COLO668 (cell line): Measurements from ENCODE around the gene CKAP5.
"Not testable (repeated sequence)": the region's sequence is repeated elsewhere in the genome, so short reads cannot be mapped to it uniquely, and the experiment has no call there.

Experiments
- DNase-seq: peaks from one replicate; lab custom pipeline; 2025; ENCODE audit not compliant: unreplicated experiment; lab: John Stamatoyannopoulos, UW

CKAP5 gene

DNA sequence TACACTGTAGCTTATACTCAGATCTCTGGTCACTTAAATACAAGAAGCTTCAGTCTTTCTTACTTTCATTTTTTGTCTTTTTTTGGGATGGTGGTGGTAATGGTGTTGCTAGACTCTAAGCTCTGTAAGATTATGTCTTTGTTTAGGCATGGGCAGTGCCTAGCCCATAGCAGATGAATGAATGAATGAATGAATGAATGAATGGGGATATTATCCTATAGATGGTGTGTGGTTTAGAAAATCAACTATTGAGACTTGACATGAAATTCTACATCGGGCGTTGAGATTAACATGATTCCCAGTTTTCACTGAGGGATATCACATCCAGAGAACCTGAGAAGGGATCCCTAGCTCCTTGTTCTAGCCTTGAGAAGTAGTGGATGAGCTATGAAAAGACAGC lies 9.8 kb upstream of the CKAP5 start:
- DNase-seq = no peak

GRCh38 chr11:46855167-46855566 lies 9.1 kb upstream of the CKAP5 start:
- DNase-seq = no peak

DNA sequence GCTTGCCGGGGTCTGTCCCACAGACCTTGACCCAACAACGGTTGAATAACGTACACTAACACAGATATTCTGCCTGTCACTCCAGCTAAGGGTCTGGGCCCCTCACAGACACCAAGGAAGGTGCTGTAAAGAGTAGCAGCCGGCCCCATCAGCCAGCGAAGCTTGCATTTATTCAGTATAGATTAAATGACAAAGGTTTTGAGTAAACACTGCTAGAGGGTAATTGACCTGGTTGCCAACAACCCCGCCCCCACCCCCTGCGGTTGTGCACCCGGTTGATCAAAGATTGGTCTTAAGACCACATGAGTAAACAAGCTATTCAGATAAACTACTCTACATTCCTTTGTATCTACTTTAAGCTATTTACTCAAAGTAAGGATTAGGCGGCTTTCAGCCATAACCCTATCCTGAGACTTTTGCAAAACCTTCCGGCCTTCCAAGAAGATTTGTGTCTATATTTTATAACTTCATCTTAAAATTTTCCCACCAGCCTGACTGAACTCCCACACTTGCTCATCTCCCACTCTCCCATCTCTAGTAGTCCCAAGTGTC lies 4.8 kb upstream of the CKAP5 start:
- DNase-seq = no peak

DNA sequence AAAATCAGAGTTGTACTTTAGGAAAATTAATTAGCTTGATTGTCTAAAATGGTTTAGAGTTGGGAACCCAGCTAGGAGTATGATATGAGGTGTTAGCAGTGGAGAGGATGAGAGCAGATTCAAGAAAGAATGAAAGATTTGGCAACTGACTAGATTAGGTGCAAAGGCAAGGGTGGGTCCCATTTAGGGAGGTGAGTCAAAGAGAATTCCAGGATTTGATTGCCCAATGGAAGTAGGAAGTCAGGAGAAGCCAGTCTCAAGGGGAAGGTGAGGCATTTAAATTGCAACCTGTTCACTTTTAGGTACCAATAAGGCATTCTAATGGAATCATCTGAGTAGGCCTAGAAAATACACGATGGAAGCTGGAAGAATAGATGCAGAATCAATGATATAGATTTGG lies 3.6 kb upstream of the CKAP5 start:
- no peak for DNase-seq

DNA sequence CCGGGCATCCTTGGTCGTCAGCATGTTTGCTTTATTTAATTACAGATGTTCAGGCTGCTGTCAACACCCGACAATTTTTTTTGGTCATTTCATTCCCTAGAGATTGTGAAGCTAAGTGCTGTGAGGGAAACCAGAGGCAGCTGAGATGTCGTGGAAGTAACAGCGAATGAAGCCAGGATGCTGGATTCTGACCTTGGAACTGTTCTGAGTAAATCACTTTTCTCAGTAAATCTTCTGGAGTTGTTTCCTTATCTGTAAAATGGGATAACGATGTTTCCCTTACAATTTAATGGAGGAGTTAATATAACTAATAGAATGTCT lies 390 bp upstream of the CKAP5 start:
- DNase-seq = no peak

- no peak for DNase-seq
Observed at GRCh38 chr11:46845440-46845739, 690 bp downstream of the CKAP5 start.

- DNase-seq = no peak
Observed at GRCh38 chr11:46840116-46840515, 6.0 kb downstream of the CKAP5 start.

- DNase-seq = no peak
Observed at GRCh38 chr11:46838501-46838900, 7.6 kb downstream of the CKAP5 start.

- no peak for DNase-seq
Observed at GRCh38 chr11:46837860-46838259, 8.2 kb downstream of the CKAP5 start.

DNA sequence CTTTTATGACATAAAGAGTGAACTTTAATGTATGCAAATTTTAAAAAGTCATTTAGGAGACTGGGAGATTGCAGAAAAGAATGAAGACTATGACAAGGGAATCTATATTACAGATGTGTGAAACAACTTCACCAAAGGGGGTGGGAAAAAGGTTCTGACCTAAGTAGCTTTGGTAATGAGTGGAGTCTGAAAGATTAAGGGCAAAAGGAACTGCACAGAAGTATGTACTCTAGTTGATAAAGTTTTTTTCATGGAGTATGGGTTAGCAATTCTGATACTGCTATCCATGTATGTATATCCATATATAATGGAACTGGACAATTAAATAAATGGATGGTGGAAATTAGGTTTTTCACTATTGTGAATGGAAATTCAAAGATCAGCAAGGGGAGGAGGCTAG lies 9.2 kb downstream of the CKAP5 start:
- no peak for DNase-seq

GRCh38 chr11:46836431-46836830 lies 9.6 kb downstream of the CKAP5 start:
- DNase-seq = no peak

DNA sequence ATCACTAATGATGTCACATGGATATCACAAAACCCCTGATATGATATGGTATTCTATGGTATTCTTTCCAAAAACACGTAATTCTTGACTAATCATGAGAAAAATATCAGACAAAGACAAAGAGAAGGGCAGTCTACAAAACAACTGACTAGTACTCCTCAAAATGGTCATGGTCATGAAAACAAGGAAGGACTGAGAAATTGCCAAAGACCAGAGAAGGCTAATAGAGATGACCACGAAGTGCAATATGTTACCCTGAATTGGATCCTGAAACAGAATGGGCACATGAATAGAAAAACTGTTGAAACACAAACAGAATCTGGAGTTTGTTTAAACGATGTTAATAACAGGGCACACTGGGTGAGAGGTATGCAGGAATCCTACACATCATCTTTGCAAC lies 10.2 kb downstream of the CKAP5 start:
- DNase-seq = no peak

- no peak for DNase-seq
Observed at GRCh38 chr11:46834821-46835220, 11.3 kb downstream of the CKAP5 start.

DNA sequence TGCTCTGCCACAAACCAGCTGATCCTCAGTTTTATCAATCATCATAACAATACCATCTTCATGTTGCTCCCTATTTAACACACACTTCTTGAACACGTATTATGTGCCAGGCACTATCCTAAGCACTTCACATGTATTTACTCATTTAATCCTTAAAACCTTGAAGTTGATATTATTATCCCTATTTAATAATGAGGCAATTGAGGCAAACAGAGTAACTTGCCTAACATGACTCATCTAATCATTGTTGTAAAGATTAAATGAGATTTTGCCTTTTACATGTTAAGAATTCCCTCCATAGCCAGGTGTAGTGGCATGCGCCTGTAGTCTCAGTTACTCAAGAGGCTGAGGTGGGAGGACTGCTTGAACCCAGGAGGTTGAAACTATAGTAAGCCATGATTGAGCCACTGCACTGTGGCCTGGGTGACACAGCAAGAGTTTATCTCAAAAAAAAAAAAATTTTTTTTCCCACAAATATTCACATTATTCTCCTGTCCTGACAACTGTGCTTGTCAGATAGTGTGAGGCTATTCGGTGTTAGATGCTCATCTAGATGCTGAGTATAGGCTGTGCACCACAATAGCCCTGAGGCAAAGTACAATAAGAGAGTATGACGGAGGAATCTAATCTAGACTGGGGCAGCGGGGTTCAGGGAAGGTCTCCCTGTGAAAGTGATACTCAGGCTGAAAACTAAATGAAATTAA lies 13.4 kb downstream of the CKAP5 start:
- no peak for DNase-seq

GRCh38 chr11:46827995-46828394 lies 18.1 kb downstream of the CKAP5 start:
- no peak for DNase-seq

DNA sequence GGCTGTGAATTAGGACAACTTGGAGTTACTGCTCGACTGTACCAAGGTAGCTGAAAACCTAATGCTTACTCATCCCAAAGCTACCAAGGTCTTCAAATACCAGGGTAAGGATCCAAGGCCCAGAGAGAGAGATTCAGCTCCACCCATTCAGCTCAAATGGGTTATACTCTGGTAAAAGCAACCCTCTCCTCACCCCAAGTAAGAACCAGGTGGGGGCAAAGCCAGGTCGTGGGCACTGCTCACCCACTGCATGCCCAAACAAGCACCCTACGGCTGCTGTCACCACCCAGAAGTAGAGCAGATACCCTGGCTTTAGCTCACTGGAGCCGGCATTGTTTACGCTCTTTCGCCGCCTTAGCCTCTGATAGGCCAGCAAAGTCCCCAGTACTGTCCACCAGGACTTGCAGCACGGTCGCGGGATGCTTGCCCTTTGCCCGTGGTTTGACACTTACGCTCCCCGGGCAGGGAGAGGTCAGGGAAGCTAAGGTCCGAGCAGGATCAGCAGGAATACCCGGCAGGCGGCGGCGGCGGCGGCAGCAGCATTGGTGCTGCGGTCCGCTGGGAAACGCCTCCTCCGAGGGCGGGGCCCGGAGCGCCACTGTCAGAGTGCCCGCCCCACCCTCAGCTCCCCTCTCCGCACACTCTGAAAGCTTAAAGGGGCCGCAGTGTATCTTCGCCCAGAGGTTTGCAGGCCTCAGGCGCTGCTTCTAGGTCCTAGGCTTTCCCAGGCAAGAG lies 19.6 kb downstream of the CKAP5 start:
- peak; percentile 79 for DNase-seq

DNA sequence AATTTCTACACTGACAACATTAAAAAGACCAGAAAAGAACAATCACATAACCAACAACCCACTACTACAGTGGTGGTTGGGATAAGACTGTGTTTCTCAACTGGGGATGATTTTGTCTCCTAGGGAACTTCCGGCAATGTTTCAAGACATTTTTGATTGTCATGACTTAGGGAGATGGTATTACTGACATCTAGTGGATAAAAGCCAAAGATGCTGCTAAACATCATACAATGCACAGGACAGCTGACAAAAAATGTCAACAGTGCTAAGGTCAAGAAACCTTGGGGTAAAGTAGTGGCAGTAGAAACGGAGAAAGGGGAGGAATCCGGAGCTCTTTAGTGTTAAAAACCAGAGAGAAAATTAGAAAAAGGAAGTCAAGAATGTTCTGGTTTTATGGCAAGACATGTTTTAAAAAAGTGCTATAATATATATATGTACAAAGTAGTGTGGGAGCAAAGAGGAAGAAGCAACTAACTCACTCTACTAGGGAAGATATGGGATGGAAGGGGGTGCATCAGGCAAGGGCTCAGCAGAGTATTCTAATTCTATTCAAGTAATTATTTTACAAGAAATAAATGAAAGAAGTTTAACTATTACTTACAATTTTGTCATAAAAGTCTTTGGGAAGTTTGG lies 37.2 kb downstream of the CKAP5 start:
- DNase-seq = no peak

DNA sequence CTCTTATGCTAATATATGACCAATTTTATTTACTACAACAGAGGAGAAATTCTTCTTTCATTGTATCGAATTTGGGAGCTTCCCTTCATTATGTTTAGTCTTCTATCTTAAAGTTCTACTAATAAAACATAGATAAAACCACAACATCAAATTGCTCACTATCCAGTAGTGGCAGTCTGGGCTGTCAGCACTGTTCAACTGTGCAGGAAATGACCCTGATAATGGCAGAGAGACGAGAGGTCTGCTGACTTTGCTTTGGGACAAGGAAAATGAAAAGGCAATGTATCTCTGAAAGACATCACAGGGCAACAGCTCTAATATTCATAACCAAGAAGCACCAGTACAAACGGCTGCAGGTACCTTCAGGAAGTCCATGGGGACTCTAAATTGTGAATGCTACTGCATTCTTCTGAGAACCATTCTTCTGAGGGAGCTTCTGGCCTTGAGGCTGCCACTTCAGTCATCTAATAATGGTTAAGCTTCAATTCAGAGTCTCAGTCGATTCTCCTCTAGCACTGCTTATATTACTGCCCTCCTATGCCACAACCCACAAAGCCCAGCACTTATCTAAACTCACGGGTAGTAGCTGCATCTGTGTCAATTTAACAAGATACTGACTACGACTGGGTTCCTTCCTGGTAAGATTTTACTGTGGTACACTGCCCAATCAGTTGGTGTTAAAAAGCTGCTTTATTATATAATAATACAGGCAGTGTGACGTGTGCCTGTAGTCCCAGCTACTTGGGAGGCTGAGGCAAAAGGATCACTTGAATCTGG lies 44.2 kb downstream of the CKAP5 start:
- DNase-seq = no peak

GRCh38 chr11:46800177-46800576 lies 45.9 kb downstream of the CKAP5 start:
- DNase-seq = no peak

- not testable (repeated sequence) for DNase-seq
Observed at GRCh38 chr11:46799725-46800124, 46.4 kb downstream of the CKAP5 start.

DNA sequence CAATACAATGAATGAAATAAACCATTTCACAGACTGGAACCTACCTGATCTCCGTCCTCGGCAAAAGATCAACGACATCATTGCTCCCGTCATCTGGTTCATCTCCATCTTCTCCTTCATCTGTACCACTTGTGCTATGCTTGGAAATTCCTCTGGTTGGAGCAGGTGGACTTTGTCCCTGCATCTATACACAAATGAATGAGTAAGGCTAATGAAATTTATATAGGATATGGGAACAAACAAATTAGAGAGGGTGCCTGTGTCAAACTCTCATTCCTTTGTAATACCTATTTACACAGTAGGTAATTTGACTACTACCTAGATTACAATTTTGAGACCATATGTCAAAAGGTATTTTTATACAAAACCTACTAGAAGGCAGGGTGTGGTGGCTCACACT lies 67.7 kb downstream of the CKAP5 start:
- DNase-seq = no peak

GRCh38 chr11:46776878-46777277 lies 69.2 kb downstream of the CKAP5 start:
- DNase-seq = no peak
